GM23338 (cell line): Measurements from ENCODE around the gene MYRFL. TPM values are rescaled to one million over a fixed set of nuclear protein-coding genes. Genes with fewer than 3 reads are reported as not detected.

ENCODE experiments used
- CREB1 ChIP-seq: fragments of 250-450 bp; sonication (Bioruptor Pico); IDR thresholded peaks from 2 replicates; pipeline ENCODE4 v1.5.0; 2020; ENCODE audit warnings: low read depth, mild to moderate bottlenecking, moderate library complexity
- EZH2 ChIP-seq: fragments of 200-600 bp; sonication (generic); IDR thresholded peaks from one replicate; pipeline ENCODE4 v1.8.0; 2017; ENCODE audit warnings: antibody characterized with exemption, mild to moderate bottlenecking, low read depth; ENCODE audit not compliant: unreplicated experiment
- EZH2phosphoT487 ChIP-seq: fragments of 200-600 bp; sonication (generic); IDR thresholded peaks from one replicate; pipeline ENCODE4 v1.8.1; 2018; ENCODE audit warnings: antibody characterized with exemption; ENCODE audit not compliant: unreplicated experiment
- NANOG ChIP-seq: IDR thresholded peaks from 2 replicates; pipeline ENCODE4 v1.6.1; 2016; ENCODE audit warnings: antibody characterized with exemption, borderline replicate concordance
- POLR2AphosphoS5 ChIP-seq: IDR thresholded peaks from 2 replicates; pipeline ENCODE4 v1.6.1; 2016; ENCODE audit warnings: antibody characterized with exemption, low read depth
- STAT1 ChIP-seq: IDR thresholded peaks from one replicate; pipeline ENCODE4 v1.6.1; 2016; ENCODE audit warnings: antibody characterized with exemption; ENCODE audit not compliant: unreplicated experiment
- ZNF114 ChIP-seq: fragments of 250-450 bp; sonication (Bioruptor Pico); IDR thresholded peaks from 2 replicates; pipeline ENCODE4 v1.5.0; 2020; ENCODE audit warnings: mild to moderate bottlenecking, moderate library complexity
- ZNF331 ChIP-seq: fragments of 250-450 bp; sonication (Bioruptor Pico); IDR thresholded peaks from 2 replicates; pipeline ENCODE4 v1.5.0; 2020; ENCODE audit warnings: low read depth, mild to moderate bottlenecking, moderate library complexity
- polyA plus RNA-seq: library from polyadenylated mRNA; unstranded; fragments of >200 nt; fragmentation: Nextera tagmentation; extraction: Ambion mirVana; gene quantifications from 2 replicates; pipeline ENCODE4 v1.2.1, GENCODE V29; 2016
- total RNA-seq: library from RNA; depleted of rRNA; stranded (reverse); fragments of >200 nt; shearing (Covaris generic); gene quantifications from 2 replicates; pipeline ENCODE4 v1.2.3, GENCODE V29; 2014
- TF ChIP-seq, protein P1 (sequence below): fragments of 250-450 bp; sonication (Bioruptor Pico); IDR thresholded peaks from 2 replicates; pipeline ENCODE4 v1.5.0; 2020; ENCODE audit warnings: mild to moderate bottlenecking, moderate library complexity
- TF ChIP-seq, protein P2 (sequence below): IDR thresholded peaks from 2 replicates; pipeline ENCODE4 v1.6.1; 2016; ENCODE audit warnings: antibody characterized with exemption

MYRFL gene
- total and polyA plus RNA-seq, 2 experiments from 2014 or later: 2.3 to 2.8 TPM

DNA sequence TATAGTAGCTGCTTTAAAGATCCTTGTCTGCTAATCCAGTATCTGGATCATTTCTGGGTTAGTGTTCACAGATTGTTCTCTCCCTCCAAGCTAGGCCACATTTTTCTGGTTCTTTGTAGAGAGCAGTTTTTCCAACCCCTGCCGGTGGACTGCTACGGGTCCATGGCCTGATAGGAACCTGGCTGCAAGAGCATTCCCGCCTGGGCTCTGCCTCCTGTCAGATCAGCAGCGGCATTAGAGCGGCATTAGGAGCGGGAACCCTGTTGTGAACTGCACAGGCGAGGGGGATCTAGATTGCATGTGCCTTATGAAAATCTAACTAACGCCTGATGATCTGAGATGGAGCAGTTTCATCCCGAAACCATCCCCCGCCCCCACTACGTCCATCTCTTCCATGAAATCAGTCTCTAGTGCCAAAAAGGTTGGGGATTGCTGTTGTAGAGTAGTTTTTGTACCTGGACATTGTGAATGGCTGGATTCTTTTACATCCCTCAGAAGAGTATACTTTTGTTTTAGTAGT lies 50.4 kb downstream of the MYRFL start (continued):
- TF ChIP-seq, protein P1, sequence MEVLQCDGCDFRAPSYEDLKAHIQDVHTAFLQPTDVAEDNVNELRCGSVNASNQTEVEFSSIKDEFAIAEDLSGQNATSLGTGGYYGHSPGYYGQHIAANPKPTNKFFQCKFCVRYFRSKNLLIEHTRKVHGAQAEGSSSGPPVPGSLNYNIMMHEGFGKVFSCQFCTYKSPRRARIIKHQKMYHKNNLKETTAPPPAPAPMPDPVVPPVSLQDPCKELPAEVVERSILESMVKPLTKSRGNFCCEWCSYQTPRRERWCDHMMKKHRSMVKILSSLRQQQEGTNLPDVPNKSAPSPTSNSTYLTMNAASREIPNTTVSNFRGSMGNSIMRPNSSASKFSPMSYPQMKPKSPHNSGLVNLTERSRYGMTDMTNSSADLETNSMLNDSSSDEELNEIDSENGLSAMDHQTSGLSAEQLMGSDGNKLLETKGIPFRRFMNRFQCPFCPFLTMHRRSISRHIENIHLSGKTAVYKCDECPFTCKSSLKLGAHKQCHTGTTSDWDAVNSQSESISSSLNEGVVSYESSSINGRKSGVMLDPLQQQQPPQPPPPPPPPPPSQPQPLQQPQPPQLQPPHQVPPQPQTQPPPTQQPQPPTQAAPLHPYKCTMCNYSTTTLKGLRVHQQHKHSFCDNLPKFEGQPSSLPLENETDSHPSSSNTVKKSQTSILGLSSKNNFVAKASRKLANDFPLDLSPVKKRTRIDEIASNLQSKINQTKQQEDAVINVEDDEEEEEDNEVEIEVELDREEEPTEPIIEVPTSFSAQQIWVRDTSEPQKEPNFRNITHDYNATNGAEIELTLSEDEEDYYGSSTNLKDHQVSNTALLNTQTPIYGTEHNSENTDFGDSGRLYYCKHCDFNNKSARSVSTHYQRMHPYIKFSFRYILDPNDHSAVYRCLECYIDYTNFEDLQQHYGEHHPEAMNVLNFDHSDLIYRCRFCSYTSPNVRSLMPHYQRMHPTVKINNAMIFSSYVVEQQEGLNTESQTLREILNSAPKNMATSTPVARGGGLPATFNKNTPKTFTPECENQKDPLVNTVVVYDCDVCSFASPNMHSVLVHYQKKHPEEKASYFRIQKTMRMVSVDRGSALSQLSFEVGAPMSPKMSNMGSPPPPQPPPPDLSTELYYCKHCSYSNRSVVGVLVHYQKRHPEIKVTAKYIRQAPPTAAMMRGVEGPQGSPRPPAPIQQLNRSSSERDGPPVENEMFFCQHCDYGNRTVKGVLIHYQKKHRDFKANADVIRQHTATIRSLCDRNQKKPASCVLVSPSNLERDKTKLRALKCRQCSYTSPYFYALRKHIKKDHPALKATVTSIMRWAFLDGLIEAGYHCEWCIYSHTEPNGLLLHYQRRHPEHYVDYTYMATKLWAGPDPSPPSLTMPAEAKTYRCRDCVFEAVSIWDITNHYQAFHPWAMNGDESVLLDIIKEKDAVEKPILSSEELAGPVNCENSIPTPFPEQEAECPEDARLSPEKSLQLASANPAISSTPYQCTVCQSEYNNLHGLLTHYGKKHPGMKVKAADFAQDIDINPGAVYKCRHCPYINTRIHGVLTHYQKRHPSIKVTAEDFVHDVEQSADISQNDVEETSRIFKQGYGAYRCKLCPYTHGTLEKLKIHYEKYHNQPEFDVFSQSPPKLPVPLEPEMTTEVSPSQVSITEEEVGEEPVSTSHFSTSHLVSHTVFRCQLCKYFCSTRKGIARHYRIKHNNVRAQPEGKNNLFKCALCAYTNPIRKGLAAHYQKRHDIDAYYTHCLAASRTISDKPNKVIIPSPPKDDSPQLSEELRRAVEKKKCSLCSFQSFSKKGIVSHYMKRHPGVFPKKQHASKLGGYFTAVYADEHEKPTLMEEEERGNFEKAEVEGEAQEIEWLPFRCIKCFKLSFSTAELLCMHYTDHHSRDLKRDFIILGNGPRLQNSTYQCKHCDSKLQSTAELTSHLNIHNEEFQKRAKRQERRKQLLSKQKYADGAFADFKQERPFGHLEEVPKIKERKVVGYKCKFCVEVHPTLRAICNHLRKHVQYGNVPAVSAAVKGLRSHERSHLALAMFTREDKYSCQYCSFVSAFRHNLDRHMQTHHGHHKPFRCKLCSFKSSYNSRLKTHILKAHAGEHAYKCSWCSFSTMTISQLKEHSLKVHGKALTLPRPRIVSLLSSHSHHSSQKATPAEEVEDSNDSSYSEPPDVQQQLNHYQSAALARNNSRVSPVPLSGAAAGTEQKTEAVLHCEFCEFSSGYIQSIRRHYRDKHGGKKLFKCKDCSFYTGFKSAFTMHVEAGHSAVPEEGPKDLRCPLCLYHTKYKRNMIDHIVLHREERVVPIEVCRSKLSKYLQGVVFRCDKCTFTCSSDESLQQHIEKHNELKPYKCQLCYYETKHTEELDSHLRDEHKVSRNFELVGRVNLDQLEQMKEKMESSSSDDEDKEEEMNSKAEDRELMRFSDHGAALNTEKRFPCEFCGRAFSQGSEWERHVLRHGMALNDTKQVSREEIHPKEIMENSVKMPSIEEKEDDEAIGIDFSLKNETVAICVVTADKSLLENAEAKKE (CRISPR knock-in tag): no peak
- TF ChIP-seq, protein P2, sequence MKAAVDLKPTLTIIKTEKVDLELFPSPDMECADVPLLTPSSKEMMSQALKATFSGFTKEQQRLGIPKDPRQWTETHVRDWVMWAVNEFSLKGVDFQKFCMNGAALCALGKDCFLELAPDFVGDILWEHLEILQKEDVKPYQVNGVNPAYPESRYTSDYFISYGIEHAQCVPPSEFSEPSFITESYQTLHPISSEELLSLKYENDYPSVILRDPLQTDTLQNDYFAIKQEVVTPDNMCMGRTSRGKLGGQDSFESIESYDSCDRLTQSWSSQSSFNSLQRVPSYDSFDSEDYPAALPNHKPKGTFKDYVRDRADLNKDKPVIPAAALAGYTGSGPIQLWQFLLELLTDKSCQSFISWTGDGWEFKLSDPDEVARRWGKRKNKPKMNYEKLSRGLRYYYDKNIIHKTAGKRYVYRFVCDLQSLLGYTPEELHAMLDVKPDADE: no peak
- no peak for TF ChIP-seq NANOG
- no peak for TF ChIP-seq STAT1
- TF ChIP-seq ZNF331 (CRISPR knock-in tag): no peak
- TF ChIP-seq CREB1 (CRISPR knock-in tag): no peak
- TF ChIP-seq POLR2AphosphoS5: no peak
- no peak for TF ChIP-seq EZH2
- no peak for TF ChIP-seq EZH2phosphoT487
- no peak for TF ChIP-seq ZNF114 (CRISPR knock-in tag)
